Activated CD8-positive, alpha-beta memory T cell treated with anti-CD3 and anti-CD28 coated beads, Interleukin-2, amount 50 U/mL, for 1 hour (primary cell): Measurements from ENCODE around the gene MICB.
"Not testable (repeated sequence)": the region's sequence is repeated elsewhere in the genome, so short reads cannot be mapped to it uniquely, and the experiment has no call there.

Experiments used
- DNase-seq: peaks from one replicate; pipeline ENCODE4 v3.0.0-alpha.2; 2020; ENCODE audit errors: extremely low read depth

Gene MICB

GRCh38 chr6:31541059-31541657, 43.2 kb downstream of the MICB start:
- peak; percentile 48 for DNase-seq

GRCh38 chr6:31541658-31542521, 43.9 kb downstream of the MICB start, which contains the start of gene DDX39B:
Gene DDX39B (minus strand): TSS chr6:31542003. CDS start chr6:31540532, 1,471 bp downstream.
- DNase-seq = peak; percentile 89

DNA sequence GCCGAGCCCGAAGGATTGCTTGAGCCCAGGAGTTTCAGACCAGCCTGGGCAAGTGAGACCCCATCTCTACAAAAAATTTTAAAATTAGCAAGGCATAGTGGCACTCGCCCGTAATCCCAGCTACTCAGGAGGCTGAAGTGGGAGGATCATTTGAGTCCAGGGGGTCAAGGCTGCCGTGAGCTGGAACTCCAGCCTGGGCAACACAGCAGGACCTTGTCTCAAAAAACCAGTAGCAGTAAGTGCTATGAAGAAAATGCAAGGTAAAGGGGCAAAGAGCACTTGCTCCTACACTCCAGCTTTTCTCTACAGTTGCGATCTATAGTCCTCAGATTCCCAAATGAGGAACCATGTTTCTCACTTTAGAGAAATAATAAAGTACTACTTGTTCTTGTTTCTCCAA, 45.7 kb downstream of the MICB start:
- DNase-seq = no peak

GRCh38 chr6:31544676-31545075, 46.7 kb downstream of the MICB start:
- DNase-seq = no peak

GRCh38 chr6:31545291-31545690, 47.3 kb downstream of the MICB start:
- no peak for DNase-seq

- peak; percentile 47 for DNase-seq
Measured at GRCh38 chr6:31546339-31546957, 48.5 kb downstream of the MICB start, which contains the start of gene ATP6V1G2. Gene ATP6V1G2 (minus strand): TSS chr6:31546608. CDS start chr6:31546559, 49 bp downstream.

DNA sequence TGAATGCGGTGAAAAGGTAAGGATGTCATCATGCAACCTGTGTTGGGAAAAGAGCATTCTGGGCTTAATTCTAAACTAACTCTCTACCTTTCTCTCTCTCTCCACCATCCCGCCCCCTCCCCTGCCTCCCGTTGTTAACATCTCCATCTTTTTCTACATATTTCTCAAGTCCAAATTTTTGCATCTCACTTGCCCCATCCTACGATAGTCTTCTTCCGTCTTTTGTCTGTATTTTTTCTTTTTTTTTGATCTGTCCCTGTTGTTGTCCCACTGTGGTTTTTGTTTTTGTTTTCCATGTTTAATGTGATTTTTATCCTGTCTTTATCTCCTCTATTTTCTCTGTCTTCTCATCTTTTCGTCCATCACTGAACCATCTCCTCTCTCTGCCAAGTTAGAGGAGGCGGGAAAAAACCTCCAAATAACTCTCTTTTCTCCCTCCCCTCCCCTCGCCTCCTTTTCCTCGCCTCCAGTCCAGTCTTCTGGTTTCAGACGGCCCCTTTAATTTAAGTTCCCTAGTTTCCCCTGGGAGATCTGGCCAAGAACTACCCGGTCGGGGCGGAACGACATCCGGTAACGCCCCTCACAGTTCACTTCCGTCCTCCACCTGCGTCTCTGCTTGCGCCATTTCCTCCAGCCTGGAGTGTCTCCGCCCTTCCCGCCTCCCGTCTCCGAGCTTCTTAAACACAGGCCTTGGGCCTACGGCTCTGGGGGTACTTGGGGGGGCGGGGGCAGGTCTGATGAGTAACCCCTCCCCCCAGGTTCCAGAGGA, 49.2 kb downstream of the MICB start, which contains the start of gene NFKBIL1:
Gene NFKBIL1 (plus strand): TSS at position 651 of the 769 bp plus-strand sequence. CDS start 87 bp downstream, at position 738.
- DNase-seq = peak; percentile 83

DNA sequence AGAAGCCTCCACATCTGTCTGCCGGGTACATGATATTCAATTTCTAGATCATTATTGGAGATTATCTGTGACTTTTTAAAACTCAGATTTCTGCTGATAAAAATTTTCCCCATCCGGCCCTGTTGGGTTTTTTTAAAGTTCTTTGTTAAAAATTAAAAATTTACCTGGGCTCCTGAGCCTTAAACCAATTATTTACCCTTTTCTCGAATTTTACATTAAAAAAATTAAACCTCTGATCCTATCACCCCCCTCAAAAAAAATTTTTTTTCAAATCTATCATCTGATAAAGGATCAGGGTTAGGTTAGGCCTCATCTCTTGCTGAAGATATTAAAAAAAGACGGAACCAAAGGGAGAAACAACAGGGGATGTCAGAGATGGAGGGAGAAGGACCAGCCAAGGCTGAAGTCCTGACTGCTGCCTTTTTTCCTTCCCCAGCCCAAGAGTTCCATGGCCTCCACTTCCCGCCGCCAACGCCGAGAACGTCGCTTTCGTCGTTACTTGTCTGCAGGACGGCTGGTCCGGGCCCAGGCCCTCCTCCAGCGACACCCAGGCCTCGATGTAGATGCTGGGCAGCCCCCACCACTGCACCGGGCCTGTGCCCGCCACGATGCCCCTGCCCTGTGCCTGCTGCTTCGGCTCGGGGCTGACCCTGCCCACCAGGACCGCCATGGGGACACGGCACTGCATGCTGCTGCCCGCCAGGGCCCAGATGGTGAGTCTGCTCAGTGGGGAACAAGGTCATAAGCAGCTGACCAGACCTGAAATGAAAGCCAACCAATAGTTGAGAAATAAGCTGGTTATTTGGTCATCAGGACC, 50.0 kb downstream of the MICB start:
- no peak for DNase-seq

DNA sequence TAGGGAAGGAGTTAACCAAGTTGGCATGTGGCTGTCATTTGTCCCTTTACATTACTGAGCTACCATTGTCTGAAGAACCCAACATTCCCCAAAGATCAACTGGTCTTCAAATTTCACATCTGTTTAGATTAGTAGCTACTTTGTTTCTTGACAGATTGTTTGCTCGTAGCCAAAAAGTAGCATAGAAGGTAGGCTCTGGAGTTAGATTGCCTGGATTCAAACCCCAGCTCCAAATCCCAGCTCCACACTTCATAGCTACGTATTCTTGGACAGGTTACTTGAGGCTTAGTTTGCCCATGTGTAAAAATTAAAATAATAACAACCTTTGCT, 50.6 kb downstream of the MICB start:
- DNase-seq = no peak

- DNase-seq = not testable (repeated sequence)
Measured at GRCh38 chr6:31551371-31551770, 53.4 kb downstream of the MICB start.

- DNase-seq = no peak
Measured at GRCh38 chr6:31556307-31556706, 58.4 kb downstream of the MICB start.

DNA sequence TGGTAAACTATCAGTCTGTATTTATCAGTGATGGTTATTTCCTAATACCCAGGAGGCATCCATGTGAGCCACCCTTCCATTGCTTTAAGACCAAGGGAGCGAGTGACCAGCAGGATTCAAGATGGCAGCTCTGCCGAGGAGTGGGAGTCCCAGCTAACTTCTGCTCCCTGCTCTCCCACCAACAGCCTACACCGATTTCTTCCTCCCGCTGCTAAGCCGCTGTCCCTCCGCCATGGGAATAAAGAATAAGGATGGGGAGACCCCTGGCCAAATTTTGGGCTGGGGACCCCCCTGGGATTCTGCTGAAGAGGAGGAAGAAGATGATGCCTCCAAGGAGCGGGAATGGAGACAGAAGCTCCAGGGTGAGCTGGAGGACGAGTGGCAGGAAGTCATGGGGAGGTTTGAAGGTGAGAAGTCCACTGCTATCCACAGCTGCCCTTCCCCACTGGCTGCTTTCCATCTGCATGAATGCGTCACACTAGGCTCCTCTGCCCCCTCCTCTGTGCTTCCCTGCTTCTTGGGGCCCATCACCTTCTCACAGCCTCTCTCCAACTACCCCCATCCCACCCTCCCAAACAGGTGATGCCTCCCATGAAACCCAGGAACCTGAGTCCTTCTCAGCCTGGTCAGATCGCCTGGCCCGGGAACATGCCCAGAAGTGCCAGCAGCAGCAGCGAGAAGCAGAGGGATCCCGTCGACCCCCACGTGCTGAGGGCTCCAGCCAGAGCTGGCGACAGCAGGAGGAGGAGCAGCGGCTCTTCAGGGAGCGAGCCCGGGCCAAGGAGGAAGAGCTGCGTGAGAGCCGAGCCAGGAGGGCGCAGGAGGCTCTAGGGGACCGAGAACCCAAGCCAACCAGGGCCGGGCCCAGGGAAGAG, 59.7 kb downstream of the MICB start:
- no peak for DNase-seq

DNA sequence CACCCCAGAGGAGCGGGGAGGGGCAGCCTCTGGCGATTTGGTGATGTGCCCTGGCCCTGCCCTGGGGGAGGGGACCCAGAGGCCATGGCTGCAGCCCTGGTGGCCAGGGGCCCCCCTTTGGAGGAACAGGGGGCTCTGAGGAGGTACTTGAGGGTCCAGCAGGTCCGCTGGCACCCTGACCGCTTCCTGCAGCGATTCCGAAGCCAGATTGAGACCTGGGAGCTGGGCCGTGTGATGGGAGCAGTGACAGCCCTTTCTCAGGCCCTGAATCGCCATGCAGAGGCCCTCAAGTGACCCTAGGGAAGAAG, 60.3 kb downstream of the MICB start:
- DNase-seq = no peak

DNA sequence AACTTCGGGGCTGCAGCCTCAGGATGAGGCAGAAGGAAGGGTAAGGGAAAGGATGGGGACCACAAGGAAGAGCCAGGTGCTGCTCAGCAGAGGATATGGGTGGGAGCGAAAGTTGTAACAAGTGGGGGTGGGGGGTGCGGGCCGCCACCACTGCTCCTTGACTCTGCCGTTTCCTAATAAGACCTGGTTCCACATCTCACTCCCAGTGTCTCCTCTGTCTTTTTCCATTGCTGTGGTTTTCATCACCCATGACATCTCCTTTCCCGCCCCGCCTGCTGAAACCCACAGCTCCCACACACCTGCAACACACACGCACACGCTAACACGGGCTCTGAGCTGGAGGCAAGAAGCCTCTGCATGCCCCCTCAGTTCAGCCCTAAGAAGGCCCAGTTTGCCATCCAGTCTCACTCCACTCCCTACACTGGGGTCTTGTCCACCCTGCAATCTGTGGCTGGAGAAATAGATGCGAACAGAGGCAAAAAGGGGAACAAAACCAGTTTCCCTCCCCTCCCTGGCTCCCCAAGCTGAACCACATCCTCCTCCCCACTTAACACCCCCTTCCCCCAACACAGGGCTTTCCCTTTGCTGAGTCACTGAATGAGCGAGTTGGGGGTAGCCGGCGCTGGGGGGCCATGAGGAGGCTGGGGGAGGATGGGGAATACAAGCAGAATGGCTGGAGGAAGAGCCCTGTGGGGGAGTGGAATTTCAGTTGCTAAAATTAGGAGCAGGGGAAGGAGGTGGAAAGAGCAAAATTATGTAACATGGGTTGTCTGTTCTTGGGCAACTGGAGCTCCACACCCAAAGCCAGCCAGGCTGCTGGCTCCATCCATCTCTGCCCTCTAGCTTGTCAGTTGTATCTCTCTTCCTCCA, 60.9 kb downstream of the MICB start:
- DNase-seq = no peak

DNA sequence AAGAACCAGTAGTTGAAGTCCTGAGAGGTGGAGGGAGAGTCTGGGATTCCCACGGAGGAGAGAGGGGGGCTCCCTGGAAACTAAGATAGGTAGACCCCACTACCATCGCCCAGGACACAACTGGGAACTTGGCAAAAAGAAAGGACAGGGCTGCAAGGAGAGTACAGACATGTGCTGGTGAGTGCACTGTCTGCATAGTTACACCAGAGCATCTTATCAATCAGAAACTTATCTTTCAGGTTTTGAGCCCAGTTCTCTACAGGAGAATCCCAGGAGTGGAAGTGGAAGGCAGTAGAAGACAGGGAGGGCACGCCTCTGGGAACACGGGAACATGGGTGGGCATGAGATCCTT, 61.6 kb downstream of the MICB start:
- no peak for DNase-seq

- DNase-seq = no peak
Measured at GRCh38 chr6:31559958-31560696, 62.2 kb downstream of the MICB start.

DNA sequence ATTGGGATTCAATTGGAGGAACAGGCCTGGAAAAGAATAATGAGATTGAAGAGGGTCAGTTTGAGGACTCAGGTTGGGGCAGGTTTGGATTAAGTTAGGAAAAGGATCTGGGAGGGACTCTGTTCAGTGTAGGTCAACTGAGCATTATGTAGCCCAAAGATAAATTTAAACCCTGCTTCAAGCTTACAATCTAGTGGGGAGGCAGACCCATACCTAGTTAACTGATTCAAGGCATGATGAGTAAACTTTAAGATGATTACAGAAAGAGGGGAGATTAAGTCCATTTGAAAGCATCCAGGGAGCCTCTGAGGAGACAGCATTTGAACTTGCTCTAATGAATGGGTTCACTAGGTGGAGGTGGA, 62.7 kb downstream of the MICB start:
- no peak for DNase-seq
